Endothelial cell of umbilical vein (primary cell): ENCODE results near the gene C3orf49. TPM values are rescaled to one million over a fixed set of nuclear protein-coding genes. Genes with fewer than 3 reads are reported as not detected.
A peak's percentile ranks its signal among the peaks of the same experiment; 100 is the strongest.

Source experiments
- BruUV-seq: library from RNA; stranded (reverse); fragments of 400-500 nt; replicated peaks from 2 replicates; lab custom pipeline; 2021; lab: Mats Ljungman, UMichigan
- CTCF ChIA-PET: fragments of 300-600, 350-600 bp; sonication (Branson Sonifier 250); formaldehyde crosslinking; loops from one replicate; lab custom pipeline; 2021; ENCODE audit warnings: antibody characterized with exemption, inconsistent platforms; lab: Charles Lee
- POLR2A ChIA-PET: fragments of 300-600, 350-600 bp; sonication (Branson Sonifier 250); formaldehyde crosslinking; loops from one replicate; lab custom pipeline; 2021; ENCODE audit warnings: antibody characterized with exemption, inconsistent platforms; lab: Charles Lee
- DNase-seq: peaks from one replicate; pipeline ENCODE4 v3.0.0-alpha.2; 2011; ENCODE audit warnings: low read depth, low spot score
- FAIRE-seq: peaks from 2 replicates; lab custom pipeline; 2011; peaks lifted over from hg19 to GRCh38; lab: Jason Lieb, UNC
- H2AFZ ChIP-seq: 2 replicates; pipeline ENCODE4 v1.6.0; 2012; ENCODE audit warnings: low read depth, low read length, control low read depth, inconsistent platforms
- H3K27ac ChIP-seq: 2 replicates; pipeline ENCODE4 v1.5.1; 2011; ENCODE audit warnings: low read depth, mild to moderate bottlenecking, control low read depth, low read length, moderate library complexity; ENCODE audit not compliant: insufficient read depth
- H3K27me3 ChIP-seq, 2 experiments: 2 replicates each; pipeline versions ENCODE4 v1.6.0 to v1.6.1; 2011; ENCODE audit warnings: low read length in 2 of 2, mixed read lengths in 1 of 2; ENCODE audit not compliant: control insufficient read depth in 2 of 2, insufficient read depth in 2 of 2
- H3K36me3 ChIP-seq, 2 experiments: 2 replicates in 1 of 2; 3 replicates in 1 of 2; pipeline ENCODE4 v1.5.1; 2011; ENCODE audit warnings: low read length in 2 of 2, mild to moderate bottlenecking in 1 of 2, moderate library complexity in 1 of 2; ENCODE audit not compliant: control insufficient read depth in 2 of 2, insufficient read depth in 2 of 2; ENCODE audit errors: extremely low read depth in 1 of 2
- H3K4me1 ChIP-seq: 3 replicates; pipeline ENCODE4 v1.5.1; 2011; ENCODE audit warnings: mild to moderate bottlenecking, low read length; ENCODE audit not compliant: control insufficient read depth, insufficient read depth; ENCODE audit errors: extremely low read depth
- H3K4me2 ChIP-seq: 2 replicates; pipeline ENCODE4 v1.6.1; 2011; ENCODE audit warnings: low read length, control low read depth, mixed read lengths; ENCODE audit not compliant: insufficient read depth
- H3K4me3 ChIP-seq, 3 experiments: fragments of 200-600 bp in 1 of 3; sonication (generic), shearing (Covaris generic) in 1 of 3; replicated peaks in 1 of 3; 2 replicates each; pipeline ENCODE4 v1.5.1; 2011 to 2016; ENCODE audit warnings: control low read depth in 3 of 3, low read length in 3 of 3, mild to moderate bottlenecking in 2 of 3, inconsistent platforms in 1 of 3, low read depth in 1 of 3, moderate library complexity in 1 of 3; ENCODE audit not compliant: insufficient read depth in 1 of 3
- H3K79me2 ChIP-seq: 2 replicates; pipeline ENCODE4 v1.6.0; 2012; ENCODE audit warnings: low read length, inconsistent platforms; ENCODE audit not compliant: control insufficient read depth, insufficient read depth
- H3K9ac ChIP-seq: replicated peaks from 2 replicates; pipeline ENCODE3; 2011; ENCODE audit warnings: low read length, control low read depth; ENCODE audit not compliant: insufficient read depth; ENCODE audit errors: extremely low read depth
- H3K9me1 ChIP-seq: replicated peaks from 3 replicates; pipeline ENCODE4 v1.6.0; 2011; ENCODE audit warnings: mild to moderate bottlenecking, low read length; ENCODE audit not compliant: control insufficient read depth, insufficient read depth; ENCODE audit errors: extremely low read depth
- H3K9me3 ChIP-seq: replicated peaks from 2 replicates; pipeline ENCODE4 v1.5.1; 2012; ENCODE audit warnings: low read length, inconsistent platforms; ENCODE audit not compliant: control insufficient read depth, insufficient read depth
- H4K20me1 ChIP-seq: replicated peaks from 2 replicates; pipeline ENCODE3; 2011; ENCODE audit warnings: mild to moderate bottlenecking, low read length; ENCODE audit not compliant: control insufficient read depth, insufficient read depth; ENCODE audit errors: extremely low read depth
- CTCF ChIP-seq, 2 donors: IDR thresholded peaks; 1 replicate in 1 of 2; 2 replicates in 1 of 2; pipeline ENCODE4 v1.5.1; 2011; ENCODE audit warnings: low read length in 2 of 2, mild to moderate bottlenecking in 2 of 2, moderate library complexity in 2 of 2, control low read depth in 1 of 2, inconsistent platforms in 1 of 2, low read depth in 1 of 2; ENCODE audit not compliant: insufficient read depth in 1 of 2; ENCODE audit errors: extremely low read depth in 1 of 2
- EZH2 ChIP-seq: IDR thresholded peaks from 2 replicates; pipeline ENCODE4 v1.6.1; 2012; ENCODE audit warnings: borderline replicate concordance, low read depth, mild to moderate bottlenecking, moderate library complexity, low read length, inconsistent platforms; ENCODE audit not compliant: severe bottlenecking
- FOS ChIP-seq: IDR thresholded peaks from 2 replicates; pipeline ENCODE4 v1.6.1; 2011; ENCODE audit warnings: mild to moderate bottlenecking, low read length, moderate library complexity, borderline replicate concordance; ENCODE audit not compliant: insufficient read depth
- GATA2 ChIP-seq: IDR thresholded peaks from 2 replicates; pipeline ENCODE4 v1.7.0; 2011; ENCODE audit warnings: low read depth, mild to moderate bottlenecking, moderate library complexity, mixed read lengths, low read length; ENCODE audit not compliant: insufficient read length, insufficient read depth
- JUN ChIP-seq: IDR thresholded peaks from 2 replicates; pipeline ENCODE4 v1.6.1; 2011; ENCODE audit warnings: borderline replicate concordance, low read depth; ENCODE audit not compliant: insufficient read length, insufficient read depth
- MAX ChIP-seq: IDR thresholded peaks from 2 replicates; pipeline ENCODE4 v1.6.1; 2011; ENCODE audit not compliant: insufficient read depth, insufficient read length
- MYC ChIP-seq: IDR thresholded peaks from one replicate; pipeline ENCODE4 v1.6.1; 2011; ENCODE audit warnings: mild to moderate bottlenecking, low read depth, low read length
- POLR2A ChIP-seq: IDR thresholded peaks from 2 replicates; pipeline ENCODE4 v1.6.1; 2012; ENCODE audit warnings: low read depth, mild to moderate bottlenecking, control low read depth, low read length
- POLR2AphosphoS5 ChIP-seq: IDR thresholded peaks from 2 replicates; pipeline ENCODE4 v1.6.1; 2012; ENCODE audit warnings: low read depth, mild to moderate bottlenecking, control low read depth, low read length, moderate library complexity; ENCODE audit not compliant: insufficient read depth
- dilution Hi-C: fragments of 300-500 bp; cut with MboI; formaldehyde crosslinking; loops from one replicate; pipeline ENCODE4 v1.15.0; 2019; ENCODE audit warnings: low sequenced_read_pairs; ENCODE audit not compliant: extremely low pct_ligation_motif_present
- intact Hi-C: fragments of 100-400 bp; cut with micrococcal nuclease; formaldehyde crosslinking; loops from one replicate; pipeline ENCODE4 v1.10.0; 2022
- polyA plus RNA-seq, 4 experiments: library from polyadenylated mRNA; depleted of rRNA in 3 of 4; stranded (reverse) in 3 of 4; unstranded in 1 of 4; fragments of >200 nt; gene quantifications; 2 replicates each; pipeline versions ENCODE4 v1.2.1 to v1.2.3, GENCODE V29; 2011 to 2012; ENCODE audit warnings: missing spikeins in 1 of 4
- total RNA-seq: library from RNA; stranded (reverse); gene quantifications from 2 replicates; pipeline ENCODE4 v1.2.3, GENCODE V29; 2021

The C3orf49 gene
- total and polyA plus RNA-seq, 2 donors (not counting 3 experiments of a cell fraction or from before 2014, with no cell fraction given), result not detected

GRCh38 chr3:63886858-63887257 lies 67.8 kb downstream of the C3orf49 start:
- Histone ChIP-seq H2AFZ (no peak overlapping the region), H3K27me3 (no peaks in the 10 kb centered on the region), H4K20me1 (no peaks in the 10 kb centered on the region), H3K27ac (no peak overlapping the region), H3K4me3 (no peak overlapping the region), H3K4me2 (no peak overlapping the region), H3K36me3 (no peaks in the 10 kb centered on the region), H3K9ac (no peak overlapping the region), H3K9me3 (no peaks in the 10 kb centered on the region), H3K4me1 (no peaks in the 10 kb centered on the region), H3K79me2 (peaks cover 13% of the 10 kb centered on the region), H3K9me1 (no peaks in the 10 kb centered on the region)
- ChIA-PET POLR2A (no interaction called here), CTCF (no interaction called here)
- FAIRE-seq (no peak), DNase-seq (peak; percentile 24)
- intact Hi-C loops, result no loop called here
- TF ChIP-seq CTCF (IDR thresholded peaks at IDR 0.05; ENCODE audit: extremely low read depth in 1 of 2, insufficient read depth in 1 of 2, low read depth in 1 of 2, low read length in 2 of 2) (no peak), POLR2AphosphoS5 (no peak), POLR2A (no peak), EZH2 (no peak), JUN (no peak), MYC (no peak), FOS (no peak), MAX (no peak), GATA2 (no peak)
- dilution Hi-C loops, result no loop called here
- BruUV-seq, result no TSS peak
